Measurements from ENCODE around the gene SLC24A3. TPM values are rescaled to one million over a fixed set of nuclear protein-coding genes. Genes with fewer than 3 reads are reported as not detected.

SLC24A3 gene
- polyA plus RNA-seq (ENCODE audit: insufficient read length), result 28.9 TPM

DNA sequence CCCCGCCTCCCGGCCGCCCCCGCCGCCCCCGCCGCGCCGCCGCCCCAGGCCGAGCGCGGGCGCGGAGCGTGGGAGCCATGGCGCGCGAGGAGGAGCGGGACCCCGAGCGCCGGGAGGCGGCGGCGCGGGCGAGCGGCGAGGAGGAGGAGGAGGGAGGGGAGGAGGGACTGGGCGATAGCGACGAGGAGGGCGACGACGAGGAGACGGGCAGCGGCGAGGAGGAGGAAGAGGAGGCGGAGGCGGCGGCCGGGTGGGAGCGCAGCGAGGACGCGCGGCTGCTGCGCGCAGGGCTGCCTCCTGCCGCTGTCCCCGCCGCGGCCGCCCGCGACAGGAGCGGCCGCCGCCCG, at the start of gene SLC24A3:
TSS of gene SLC24A3 (plus strand) at position 174 of the 347 bp plus-strand sequence.
- DNase-seq, result peak; percentile 38

DNA sequence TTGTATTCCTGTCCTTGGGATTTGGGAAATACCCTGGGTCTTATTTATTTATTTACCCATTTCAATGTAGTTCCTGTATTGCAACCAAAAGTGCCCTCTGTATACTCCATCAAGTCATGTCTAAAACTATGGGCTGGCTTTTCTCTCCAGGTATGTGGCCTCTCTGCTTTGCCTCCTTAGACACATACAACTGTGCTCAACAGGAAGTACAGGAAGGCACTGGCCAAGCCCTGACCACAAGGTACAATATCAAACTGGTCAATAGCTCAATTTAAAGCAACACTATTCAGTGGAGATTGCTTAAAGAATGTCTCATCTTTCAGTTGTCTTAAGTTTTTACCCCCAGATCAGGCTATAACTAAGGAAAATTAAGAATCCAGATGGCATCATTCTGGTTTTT, 42.3 kb upstream of the SLC24A3 start:
- no peak for DNase-seq

DNA sequence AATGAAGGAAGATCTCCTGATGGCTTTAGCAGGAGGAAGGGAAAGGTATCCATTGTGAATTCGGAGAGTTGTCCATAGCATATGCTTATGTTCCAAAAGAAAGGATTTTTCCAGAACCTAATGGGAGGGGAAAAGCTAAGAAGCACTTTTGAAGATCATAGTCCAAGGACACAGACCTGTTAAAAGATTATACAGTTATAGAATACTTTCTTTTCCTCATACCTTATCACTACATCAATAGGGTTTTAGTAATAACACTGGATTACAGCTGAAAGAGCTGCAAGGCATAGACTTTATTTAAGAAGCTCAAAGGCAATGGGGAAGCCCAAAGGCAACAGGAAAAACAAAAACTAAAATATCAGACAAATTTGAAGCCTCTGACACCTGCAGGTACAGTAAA, 39.8 kb upstream of the SLC24A3 start:
- no peak for DNase-seq

GRCh38 chr20:19176470-19177052, 35.9 kb upstream of the SLC24A3 start:
- DNase-seq, result no peak

- no peak for DNase-seq
These were observed 30.9 kb upstream of the SLC24A3 start for GRCh38 chr20:19181552-19181951.

- DNase-seq, result no peak
These were observed 27.4 kb upstream of the SLC24A3 start for GRCh38 chr20:19185083-19185482.

DNA sequence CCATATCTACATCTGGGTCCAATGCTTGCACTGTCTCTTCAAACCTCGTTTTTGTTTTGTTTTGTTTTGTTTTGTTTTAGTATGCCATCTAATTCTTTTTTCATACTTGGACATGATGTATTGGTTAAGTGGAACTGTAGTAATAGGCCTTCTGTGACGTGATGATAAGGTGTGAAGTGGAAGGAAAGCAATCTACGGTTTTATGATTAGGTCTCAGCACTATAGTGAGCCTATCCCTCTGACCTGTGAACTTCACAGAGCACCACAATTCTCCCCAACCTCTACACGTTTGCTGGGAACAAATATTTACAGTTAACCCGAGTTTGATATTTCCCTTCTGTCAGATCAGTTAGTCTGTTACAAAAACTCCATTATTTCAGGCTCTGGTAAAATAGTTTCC, 19.1 kb upstream of the SLC24A3 start:
- no peak for DNase-seq

DNA sequence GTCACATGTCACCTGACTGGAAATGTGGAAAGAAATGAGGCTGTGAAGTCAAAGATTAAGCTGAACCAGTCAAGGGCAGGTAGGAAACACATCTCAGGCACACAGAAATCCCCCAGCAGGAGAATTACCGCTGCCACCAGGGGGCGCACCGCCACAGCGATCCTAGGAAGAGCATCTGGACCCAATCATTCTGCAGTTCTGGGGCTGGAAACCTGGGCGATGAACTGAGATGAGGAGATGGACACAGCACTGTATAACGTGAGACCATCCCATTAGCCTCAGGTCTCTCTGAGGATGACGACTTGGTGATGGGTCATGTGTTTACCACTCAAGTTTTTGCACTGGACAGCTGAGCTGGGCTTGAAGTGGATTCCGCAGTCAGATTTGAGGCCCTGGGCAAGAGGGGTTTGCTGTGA, 6.5 kb upstream of the SLC24A3 start:
- DNase-seq, result peak; percentile 49

DNA sequence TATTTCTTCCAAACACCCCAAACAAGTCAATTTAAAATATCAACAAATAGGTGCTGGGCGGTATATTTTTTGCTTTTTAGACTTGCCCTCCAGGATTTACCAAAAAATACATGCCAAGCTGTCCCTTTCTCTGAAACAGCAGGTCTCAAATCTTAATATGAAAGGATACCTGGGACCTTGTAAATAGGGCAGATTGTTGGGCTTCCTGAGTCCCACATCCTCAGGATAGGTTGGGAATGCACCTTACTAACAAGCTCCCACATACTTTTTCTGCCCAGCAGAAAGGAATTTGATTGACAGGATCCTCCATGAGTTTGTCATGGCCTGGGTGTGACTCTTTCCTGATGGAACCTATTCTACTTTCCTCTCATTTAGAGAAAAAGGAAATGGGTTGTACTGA, 4.9 kb upstream of the SLC24A3 start:
- DNase-seq, result no peak

GRCh38 chr20:19210391-19211155, 1.9 kb upstream of the SLC24A3 start:
- peak; percentile 10 for DNase-seq

- DNase-seq, result no peak
These were observed 1.2 kb upstream of the SLC24A3 start for GRCh38 chr20:19211252-19211651.

DNA sequence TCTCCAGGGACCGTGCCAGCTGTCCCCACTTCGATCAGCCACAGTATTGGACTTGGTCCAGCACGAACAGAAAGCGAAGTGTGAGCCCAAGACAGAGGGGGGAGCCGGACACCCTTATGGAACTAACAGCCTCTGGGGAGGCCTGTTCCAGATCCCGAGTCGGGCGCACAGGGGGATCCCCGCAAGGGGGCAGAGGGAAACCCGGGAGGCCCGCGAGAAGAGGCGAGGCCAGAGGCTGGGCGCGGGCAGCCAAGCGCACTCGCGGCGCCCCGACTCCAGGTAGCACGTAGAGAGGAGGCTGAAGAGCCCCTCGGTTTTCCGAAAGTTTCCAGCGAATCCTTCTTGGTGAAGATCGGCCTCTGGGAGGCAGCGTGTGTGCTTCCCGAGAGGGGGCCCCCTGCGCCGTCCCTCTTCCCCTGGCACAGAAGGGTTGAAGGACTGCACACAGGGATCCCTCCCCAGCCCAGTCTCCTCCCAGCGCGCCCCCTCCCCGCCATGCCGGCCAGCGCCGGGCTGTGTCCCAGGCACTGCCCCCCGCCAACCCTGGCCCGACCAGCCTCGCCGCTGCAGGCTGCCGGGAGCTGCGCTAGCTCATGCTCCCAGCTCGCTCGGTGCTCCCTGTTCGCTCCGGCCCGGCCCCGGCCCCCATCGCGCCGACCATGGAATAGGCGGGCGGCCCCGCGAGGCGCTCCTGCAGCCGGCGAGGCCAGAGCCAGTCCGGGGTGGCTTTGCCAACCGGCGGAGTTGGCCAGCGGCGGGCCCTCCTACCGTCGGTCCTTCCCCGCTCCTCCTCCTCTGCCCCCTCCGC, 577 bp upstream of the SLC24A3 start:
- DNase-seq, result peak; percentile 24

DNA sequence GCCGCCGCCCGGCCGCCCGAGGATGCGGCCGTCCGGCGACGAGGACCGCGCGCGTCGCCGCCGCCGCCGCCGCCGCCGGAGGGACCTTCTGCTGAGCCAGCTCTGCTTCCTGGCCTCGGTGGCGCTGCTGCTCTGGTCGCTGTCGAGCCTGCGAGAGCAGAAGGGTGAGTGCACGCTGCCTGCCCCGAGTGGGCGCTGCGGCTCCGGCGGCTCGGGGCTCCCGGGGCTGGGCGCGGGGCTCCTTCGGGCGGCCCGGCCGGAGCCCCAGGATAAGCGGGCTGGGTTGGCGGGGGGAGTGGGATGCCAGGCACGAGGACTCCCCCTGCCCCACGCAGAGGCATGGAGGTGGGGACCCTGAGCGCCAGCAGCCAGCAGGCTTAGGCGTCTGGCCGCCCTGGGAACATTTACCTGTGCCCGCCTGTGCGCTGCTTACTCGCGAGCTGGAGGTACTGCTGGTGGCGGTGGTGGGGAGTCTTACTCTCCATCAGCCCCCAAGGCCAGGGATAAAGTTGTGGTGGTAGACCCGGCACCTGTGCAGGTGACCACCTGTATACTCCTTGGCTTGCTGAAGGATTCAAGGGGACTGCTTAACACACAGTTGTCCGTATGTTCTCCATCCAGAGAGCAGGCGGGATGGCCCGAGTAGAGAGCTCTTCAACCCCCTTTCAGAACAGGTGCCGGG, 520 bp downstream of the SLC24A3 start:
- DNase-seq, result peak; percentile 61

- DNase-seq, result no peak
These were observed 1.6 kb downstream of the SLC24A3 start for GRCh38 chr20:19213946-19214490.

GRCh38 chr20:19218411-19218810, 6.0 kb downstream of the SLC24A3 start:
- DNase-seq, result no peak

GRCh38 chr20:19222520-19223040, 10.1 kb downstream of the SLC24A3 start:
- no peak for DNase-seq

DNA sequence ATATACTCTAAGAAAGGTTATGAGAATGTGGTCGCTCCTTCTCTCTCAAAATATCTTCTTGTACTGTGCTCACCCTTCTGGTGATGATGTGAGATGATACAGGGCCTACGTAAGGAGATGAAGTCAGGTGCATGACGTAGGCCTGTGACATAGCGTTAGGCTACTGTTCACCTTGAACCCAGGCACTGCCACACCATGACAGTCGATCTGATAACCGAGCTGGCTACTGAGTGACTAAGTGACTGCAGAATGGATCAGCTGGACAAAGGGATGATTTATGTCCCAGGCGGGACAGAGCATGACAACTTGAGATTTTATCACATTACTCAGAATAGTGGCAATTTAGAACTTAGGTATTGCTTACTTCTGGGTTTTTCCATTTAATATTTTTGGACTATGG, 11.2 kb downstream of the SLC24A3 start:
- DNase-seq, result no peak

DNA sequence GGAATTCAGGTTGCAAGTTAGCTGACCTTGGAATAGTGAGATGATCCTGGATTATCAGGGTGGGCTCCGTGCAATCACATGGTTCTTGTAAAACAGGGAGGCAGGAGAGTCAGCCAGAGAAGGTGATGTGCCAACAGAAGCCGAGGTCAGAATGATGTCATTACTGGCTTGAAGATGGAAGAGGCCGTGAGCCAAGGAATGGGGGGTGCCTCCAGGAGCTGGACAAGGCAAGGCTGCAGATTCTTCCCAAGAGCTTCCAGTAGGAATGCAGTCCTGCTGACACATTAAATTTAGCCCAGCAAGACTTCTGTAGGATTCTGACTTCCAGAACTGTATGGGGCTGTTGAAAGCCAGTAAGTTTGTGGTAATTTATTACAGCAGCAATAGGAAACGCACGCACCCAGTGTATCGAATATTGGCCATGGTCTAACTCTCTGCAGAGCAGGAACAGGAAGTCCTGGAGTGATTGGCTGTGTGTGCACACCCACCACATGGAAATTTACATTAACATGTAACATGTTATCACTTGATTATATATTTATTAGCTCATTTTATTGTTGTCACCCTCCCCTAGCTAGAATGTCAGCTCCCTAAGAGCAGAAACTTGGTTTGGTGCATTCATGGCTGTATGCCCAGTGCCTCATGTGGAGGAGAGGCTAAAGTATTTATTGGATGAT, 19.1 kb downstream of the SLC24A3 start:
- DNase-seq, result no peak

- no peak for DNase-seq
These were observed 20.8 kb downstream of the SLC24A3 start for GRCh38 chr20:19232997-19233794.

- no peak for DNase-seq
These were observed 24.1 kb downstream of the SLC24A3 start for GRCh38 chr20:19236371-19237055.
